Right lobe of liver (tissue), 4 donors: Measurements from ENCODE around the gene MTMR12.

Source experiments
- CTCF ChIP-seq, 4 donors: fragments of 200-600 bp in 3 of 4; fragments of 450-650 bp in 1 of 4; IDR thresholded peaks; one replicate each; pipeline versions ENCODE4 v1.5.1 to v1.8.0; 2016 to 2022; ENCODE audit warnings: antibody characterized with exemption in 4 of 4, mild to moderate bottlenecking in 2 of 4
- POLR2A ChIP-seq: fragments of 450-650 bp; IDR thresholded peaks from one replicate; pipeline ENCODE4 v1.6.1; 2017; ENCODE audit warnings: antibody characterized with exemption, mild to moderate bottlenecking
- donor health status: DM: no; HTN: no; CAD: no.
- donor health status: DM: no; HTN: no; CAD: no.
- donor health status: DM: no; HTN: yes; CAD: no.

GRCh38 chr5:32207355-32207634 is 105.4 kb downstream of the MTMR12 start:
- TF ChIP-seq CTCF (IDR thresholded peaks at IDR 0.05) = no peak
- no peak for TF ChIP-seq POLR2A
